ENCODE measurements around the gene UTP18.

DNA sequence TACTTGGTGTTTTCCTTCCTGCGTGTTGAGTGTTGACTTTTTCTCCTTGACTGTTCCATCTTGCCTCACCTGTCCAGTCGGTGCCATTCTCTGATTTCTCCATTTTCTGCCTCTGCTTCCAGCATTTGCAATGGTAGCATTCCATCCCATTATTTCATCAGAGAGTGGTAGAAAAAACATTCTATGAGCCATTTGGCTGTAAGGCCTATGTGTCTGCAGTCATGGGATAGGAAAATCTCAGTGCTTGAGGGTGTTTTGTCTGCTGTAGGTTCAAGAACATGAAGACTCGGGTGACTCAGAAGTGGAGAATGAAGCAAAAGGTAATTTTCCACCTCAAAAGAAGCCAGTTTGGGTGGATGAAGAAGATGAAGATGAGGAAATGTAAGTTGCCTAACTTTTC lies 2.7 kb downstream of the UTP18 start:
- TF ChIP-seq, protein P1, sequence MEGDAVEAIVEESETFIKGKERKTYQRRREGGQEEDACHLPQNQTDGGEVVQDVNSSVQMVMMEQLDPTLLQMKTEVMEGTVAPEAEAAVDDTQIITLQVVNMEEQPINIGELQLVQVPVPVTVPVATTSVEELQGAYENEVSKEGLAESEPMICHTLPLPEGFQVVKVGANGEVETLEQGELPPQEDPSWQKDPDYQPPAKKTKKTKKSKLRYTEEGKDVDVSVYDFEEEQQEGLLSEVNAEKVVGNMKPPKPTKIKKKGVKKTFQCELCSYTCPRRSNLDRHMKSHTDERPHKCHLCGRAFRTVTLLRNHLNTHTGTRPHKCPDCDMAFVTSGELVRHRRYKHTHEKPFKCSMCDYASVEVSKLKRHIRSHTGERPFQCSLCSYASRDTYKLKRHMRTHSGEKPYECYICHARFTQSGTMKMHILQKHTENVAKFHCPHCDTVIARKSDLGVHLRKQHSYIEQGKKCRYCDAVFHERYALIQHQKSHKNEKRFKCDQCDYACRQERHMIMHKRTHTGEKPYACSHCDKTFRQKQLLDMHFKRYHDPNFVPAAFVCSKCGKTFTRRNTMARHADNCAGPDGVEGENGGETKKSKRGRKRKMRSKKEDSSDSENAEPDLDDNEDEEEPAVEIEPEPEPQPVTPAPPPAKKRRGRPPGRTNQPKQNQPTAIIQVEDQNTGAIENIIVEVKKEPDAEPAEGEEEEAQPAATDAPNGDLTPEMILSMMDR (IDR thresholded peaks at IDR 0.05 in 8 of 11, conservative IDR thresholded peaks at IDR 0.05 in 3 of 11): no peak
- TF ChIP-seq POLR2AphosphoS5 (IDR thresholded peaks at IDR 0.05): no peak
